GM18499 (cell line): ENCODE data around the gene ADAP1.
"Not testable (repeated sequence)": the region's sequence is repeated elsewhere in the genome, so short reads cannot be mapped to it uniquely, and the experiment has no call there.

ENCODE experiments used
- ATAC-seq: cut with Tn5 transposase; IDR thresholded peaks from one replicate; pipeline ENCODE4 v1.9.1; 2021; ENCODE audit warnings: moderate number of reproducible peaks; ENCODE audit not compliant: insufficient read depth, unreplicated experiment

ADAP1 gene

DNA sequence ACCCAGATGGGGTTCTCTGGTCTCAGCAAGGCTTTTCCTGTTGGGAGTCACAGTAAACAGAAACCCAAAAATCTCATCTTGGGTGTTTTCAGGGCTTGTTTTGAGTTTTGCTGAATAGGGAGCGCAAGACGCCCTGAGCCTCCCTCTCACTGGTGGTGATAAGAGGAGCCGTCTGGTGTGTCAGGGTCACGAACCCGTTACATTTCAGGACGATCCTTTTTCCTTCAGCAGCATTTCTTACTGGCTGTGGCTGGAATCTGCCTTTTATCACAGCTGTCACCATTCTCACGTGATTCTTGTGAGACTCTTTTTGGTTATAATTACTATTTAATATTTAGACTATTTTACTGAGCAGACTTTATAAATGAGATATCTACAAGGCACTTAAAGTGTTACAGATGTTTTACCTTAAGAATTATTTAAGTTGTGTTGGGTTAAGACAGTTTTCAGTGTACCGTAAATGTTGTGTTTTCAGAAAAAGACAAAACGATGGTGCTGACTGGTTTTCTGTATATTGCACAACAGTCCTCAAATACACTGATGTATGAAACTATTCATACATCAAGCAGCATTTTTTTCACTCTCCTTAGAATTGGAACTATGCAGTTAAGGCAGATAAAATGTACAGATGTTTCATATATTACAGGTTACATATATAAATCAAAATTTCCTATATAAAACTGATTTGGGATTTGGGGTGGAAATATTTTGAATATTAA is 80.3 kb downstream of the ADAP1 start:
- ATAC-seq: no peak

- no peak for ATAC-seq
Observed at GRCh38 chr7:873367-874002, 81.0 kb downstream of the ADAP1 start.

- ATAC-seq: not testable (repeated sequence)
Observed at GRCh38 chr7:872685-873084, 81.8 kb downstream of the ADAP1 start.

GRCh38 chr7:871900-872537 is 82.5 kb downstream of the ADAP1 start:
- ATAC-seq: no peak

DNA sequence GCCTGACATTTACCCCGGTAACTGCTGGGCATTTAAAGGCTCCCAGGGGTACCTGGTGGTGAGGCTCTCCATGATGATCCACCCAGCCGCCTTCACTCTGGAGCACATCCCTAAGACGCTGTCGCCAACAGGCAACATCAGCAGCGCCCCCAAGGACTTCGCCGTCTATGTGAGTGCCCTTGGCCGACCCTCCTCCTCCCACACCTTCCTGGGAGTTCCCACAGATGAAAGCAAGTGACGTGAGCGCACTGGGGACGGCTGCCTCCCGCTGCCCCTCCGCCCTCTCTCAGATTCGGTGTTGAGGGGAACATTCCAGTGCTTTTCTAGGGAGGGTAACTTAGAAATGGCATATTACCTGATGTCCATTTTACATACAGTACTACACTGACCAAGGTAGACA is 85.1 kb downstream of the ADAP1 start:
- ATAC-seq: no peak

- no peak for ATAC-seq
Observed at GRCh38 chr7:868189-868486, 86.3 kb downstream of the ADAP1 start.

GRCh38 chr7:867406-868188 is 86.9 kb downstream of the ADAP1 start:
- ATAC-seq: no peak

DNA sequence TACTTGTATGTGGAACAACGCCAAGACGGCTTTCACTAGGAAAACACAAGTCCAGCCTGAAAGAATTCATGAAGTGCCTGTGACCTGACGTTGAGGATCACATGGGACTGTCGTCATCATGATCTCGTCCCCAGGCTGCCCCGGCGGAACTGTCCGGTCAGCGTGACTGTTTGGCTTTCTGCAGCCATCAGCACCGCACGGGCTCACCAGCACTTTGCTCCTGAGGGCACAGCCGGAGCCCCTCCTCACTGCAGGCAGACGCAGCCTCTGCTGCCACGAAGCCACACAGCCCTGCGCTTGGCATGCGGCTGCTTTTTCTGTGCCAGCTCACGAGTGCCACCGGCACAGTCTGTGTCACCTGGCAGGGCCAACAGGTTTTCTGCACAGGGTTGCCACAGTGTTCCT is 87.5 kb downstream of the ADAP1 start:
- ATAC-seq: no peak

DNA sequence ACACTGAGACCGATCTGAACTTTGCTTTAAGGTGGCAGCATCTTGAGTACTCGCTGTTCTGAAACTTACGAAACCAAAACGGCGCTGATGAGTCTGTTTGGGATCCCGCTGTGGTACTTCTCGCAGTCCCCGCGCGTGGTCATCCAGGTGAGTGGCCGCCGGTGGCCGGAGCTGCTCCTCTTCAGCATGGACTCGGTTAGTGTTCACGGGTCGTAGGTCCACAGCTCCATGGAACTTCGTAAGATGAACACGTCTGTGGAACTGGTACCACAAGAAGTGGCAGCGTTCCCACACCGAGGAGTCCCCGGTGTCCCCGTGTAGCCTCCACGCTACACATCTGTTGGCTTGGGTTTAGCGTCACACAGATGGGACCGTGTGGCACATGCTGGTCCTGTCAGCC is 88.6 kb downstream of the ADAP1 start:
- no peak for ATAC-seq

DNA sequence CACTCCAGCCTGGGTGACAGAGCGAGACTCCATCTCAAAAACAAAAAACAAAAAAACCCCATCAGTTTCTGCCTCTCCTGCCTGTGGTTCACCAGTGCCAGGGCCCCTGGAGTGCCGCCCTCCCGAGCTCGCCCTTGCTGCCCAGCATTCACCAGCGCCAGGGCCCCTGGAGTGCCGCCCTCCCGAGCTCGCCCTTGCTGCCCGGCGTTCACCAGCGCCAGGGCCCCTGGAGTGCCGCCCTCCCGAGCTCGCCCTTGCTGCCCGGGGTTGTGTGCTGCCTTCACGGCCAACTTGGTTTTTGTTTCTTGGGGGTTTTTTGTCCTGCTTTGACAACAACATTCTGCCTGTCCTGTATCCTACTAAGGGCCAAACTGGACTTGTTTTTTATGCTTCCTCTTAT is 91.4 kb downstream of the ADAP1 start:
- no peak for ATAC-seq

DNA sequence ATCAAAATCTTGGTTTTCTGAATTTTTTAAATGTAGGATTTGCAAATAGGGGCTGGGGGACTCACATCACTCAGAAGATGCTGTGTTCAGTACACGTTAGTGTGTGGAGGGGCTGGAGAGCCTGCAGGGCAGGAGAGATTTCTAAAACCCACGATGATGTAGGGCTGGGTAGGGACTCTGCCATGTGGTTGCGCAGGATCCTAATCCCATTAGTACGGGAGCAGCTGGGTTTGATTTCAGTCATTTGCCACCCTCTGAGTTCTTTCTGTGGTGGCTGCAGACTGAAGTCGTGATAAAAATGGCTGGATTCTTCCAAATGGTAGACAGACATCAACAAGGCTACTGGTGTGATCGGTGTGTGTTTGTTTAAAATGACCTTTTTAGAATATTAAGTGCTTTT is 92.3 kb downstream of the ADAP1 start:
- ATAC-seq: no peak

DNA sequence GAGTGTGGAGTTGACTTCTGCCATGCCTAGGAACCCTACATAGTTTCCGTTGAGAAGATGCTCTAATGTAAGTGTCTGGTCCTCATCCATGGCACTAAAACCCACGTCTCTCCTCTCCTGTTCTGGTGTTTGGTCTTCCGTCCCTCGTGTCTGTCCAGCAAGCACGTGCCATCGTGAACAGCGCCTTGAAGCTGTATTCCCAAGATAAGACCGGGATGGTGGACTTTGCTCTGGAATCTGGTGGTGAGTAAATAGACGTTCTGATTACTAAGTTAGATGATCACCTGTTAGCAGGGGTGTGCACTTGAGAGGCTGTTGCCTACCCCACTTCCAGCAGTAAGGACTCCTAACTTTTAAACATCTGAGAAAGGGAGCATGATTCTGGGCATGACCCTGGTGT is 93.3 kb downstream of the ADAP1 start:
- ATAC-seq: no peak

DNA sequence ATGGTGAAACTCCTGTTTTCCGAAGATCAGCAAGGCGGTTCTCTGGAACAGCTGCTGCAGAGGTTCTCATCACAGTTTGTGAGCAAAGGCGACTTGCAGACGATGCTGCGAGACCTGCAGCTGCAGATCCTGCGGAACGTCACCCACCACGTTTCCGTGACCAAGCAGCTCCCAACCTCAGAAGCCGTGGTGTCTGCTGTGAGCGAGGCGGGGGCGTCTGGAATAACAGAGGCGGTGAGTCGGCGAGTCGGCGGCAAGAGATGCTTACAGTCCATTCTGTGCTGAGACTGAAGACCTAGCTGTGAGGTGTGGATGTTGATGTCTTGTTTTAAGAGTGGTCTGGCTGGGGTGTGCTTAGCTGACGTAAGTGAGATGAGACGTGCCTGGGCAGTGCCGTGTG is 94.3 kb downstream of the ADAP1 start:
- no peak for ATAC-seq

DNA sequence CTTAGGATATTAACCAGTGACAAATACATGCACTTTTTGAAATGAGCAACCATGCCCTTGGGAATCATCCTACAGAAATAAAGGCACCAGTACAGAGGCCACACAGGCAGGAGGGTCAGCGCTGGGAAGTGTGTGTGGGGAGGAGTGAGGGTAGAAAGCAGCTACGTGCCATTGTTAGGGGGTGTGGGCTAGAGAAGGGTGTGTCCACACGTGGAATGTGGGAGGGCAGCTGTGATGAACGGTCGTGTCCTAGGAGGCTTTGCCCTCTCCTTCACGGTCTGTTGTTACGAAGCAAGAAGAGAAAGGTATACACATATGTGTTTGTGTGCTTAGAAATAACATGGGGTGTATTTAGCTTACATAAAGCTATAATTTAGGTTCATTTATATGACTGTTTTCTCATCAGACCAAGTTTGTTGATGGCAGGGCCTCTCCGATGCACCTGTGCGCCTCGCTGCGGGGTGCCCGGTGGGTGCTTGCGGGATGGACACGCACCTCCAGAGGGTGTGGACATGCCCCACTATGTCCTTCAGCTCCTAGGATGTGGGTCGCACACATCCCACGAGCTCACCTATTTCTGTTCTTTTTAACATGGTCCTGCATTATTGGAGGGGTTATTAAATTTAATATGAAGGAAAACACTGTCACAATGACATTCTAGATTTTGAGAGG is 95.0 kb downstream of the ADAP1 start:
- no peak for ATAC-seq

DNA sequence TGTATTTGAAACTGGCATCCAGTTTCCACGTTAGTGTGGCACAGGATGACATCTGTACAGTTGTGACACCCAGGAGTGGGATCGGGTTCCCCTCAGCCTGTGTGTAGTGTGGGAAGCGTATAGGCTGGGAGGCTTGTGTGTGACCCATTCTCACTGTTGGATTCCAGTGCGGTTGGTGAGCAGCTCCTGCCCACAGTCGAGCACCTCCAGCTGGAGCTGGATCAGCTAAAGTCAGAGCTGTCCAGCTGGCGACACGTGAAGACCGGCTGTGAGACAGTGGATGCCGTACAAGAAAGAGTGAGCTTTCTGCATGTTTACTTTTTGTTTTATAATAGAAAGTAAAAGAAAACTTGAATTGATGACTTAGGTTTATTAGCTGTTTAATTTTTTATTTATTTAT is 96.8 kb downstream of the ADAP1 start:
- ATAC-seq: no peak

DNA sequence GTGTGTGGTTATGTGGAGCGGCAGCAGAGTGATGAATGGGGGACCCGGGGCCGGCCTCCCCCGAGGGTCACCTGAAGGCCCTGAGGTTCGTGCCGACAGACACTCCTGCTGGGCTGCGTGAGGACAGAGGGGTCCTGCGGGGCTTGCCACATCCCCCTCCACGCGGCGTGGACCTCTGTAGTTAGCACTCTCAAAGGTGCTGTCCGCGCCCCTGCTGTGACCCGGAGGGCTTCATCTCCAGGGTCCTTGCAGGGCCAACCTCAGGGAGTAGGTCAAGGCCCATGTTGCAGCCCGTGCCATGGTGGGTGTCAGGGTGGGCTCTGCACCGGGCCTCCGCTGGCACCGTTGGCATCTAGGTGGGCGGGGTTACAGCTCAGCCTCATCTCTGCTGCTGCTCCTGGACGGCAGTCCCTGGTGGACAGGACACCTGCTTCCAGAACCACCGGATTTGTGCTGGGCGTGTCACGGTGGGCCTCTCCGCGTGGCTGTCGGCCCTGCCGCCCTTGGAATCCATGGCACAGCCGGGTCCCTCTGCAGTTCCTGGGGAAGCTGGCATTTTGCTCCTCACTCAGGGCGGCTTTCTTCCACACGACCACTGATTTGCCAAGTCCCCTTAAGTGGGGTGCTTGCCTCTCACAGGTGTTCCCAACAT is 97.9 kb downstream of the ADAP1 start:
- no peak for ATAC-seq

- ATAC-seq: no peak
Observed at GRCh38 chr7:855686-856369, 98.7 kb downstream of the ADAP1 start.

DNA sequence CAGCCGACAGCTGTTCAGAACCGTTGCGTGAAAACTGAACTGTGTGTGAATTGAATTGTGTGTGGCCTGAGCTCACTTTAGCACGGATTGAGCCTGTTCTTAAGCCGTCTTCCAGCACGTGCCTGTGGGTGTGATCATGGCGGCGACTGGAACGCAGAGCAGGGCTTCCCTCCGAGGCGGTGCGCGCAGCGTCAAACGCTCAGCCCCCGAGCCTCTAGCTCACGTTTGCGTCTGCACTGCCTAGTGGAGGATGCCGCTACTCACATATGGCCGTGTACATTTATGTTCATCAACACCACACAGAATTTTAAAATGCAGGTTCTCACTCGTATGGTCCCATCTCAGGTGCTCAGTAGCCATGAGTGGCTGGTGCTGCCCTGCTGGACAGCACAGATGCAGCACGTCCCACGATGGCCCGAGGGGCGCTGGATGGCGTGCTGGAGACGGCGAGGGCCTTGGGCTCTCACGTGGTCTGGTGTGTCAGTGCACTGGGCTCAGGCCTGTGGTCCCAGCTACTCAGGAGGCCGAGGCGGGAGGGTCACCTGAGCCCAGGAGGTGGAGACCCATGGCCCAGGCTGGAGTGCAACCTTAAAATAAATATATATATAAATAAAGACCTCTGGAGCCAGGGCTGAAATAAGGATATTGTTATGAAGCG is 100.2 kb downstream of the ADAP1 start:
- ATAC-seq: no peak
